AG08396 (cell line): ENCODE measurements around the gene PLEKHA1.

ENCODE experiments used
- DNase-seq: peaks from one replicate; pipeline ENCODE4 v3.0.0; 2012; ENCODE audit warnings: low spot score, mixed read lengths

The PLEKHA1 gene

DNA sequence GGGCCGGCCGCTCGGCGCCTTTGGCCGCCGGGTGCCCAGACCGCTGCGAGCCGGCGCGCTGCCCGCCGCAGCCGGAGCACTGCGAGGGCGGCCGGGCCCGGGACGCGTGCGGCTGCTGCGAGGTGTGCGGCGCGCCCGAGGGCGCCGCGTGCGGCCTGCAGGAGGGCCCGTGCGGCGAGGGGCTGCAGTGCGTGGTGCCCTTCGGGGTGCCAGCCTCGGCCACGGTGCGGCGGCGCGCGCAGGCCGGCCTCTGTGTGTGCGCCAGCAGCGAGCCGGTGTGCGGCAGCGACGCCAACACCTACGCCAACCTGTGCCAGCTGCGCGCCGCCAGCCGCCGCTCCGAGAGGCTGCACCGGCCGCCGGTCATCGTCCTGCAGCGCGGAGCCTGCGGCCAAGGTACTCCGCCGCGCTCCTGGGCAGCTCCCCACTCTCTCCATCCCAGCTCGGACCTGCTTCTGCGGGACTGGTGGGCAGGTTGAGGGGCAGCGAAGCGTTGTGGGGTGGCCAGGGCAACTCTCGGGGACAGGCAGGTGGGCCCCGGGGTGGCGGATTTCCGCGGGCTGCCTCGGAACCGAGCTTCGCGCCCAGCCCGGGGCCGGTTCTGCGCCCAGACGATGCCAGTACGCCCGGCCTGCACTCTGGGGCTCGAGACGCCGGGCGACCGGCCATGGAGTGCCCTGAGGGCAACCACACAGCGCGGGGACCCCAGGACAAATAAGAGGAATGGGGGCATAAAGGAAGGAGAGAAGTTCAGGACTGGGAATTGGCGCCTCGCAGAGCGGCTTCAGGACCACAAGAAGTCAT is 87.4 kb downstream of the PLEKHA1 start:
- DNase-seq: no peak

DNA sequence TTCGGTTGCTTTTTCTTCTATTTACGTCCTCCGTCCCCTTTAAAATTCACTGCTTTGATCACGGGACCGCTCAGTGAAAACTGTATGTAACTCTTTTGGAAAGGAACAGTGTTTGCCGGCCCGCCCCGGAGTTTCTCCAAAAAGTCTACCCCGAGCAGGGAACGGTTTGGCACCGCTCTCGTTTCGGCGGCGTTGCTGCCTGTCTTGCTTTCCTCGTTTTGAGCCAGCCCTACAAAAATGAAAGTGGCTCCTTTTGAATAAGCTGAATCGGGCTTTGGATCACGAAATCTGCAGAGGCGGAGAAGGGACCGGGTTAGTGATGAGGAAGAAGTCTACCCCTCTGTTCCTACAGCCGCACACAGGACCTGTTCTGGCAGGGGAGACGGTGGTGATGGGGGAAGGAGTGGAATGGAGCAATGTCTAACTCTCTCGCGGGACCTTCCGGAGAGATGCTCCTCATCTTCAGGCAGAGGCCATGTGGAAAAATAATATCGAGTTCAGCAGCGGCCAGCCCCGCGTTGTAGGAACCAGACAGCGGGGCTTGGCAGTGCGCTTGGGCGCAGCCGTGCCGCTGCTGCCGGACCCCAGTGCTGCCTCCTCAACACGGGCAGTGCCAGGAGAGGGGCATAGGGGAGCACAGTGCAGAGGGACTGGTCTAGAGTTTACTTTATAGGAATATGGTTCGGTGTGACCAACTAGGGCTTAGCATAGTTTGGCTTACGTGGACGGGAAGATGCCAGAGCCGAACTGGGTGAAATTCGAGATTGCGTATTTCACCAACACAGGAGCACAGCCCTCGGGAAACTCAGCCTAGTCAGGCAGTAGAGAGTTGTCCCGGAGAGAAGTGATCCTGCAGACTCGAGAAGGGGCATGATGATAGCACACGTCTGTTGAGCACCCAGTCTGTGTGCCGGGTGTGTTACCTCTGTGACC is 88.3 kb downstream of the PLEKHA1 start:
- peak; percentile 58 for DNase-seq

DNA sequence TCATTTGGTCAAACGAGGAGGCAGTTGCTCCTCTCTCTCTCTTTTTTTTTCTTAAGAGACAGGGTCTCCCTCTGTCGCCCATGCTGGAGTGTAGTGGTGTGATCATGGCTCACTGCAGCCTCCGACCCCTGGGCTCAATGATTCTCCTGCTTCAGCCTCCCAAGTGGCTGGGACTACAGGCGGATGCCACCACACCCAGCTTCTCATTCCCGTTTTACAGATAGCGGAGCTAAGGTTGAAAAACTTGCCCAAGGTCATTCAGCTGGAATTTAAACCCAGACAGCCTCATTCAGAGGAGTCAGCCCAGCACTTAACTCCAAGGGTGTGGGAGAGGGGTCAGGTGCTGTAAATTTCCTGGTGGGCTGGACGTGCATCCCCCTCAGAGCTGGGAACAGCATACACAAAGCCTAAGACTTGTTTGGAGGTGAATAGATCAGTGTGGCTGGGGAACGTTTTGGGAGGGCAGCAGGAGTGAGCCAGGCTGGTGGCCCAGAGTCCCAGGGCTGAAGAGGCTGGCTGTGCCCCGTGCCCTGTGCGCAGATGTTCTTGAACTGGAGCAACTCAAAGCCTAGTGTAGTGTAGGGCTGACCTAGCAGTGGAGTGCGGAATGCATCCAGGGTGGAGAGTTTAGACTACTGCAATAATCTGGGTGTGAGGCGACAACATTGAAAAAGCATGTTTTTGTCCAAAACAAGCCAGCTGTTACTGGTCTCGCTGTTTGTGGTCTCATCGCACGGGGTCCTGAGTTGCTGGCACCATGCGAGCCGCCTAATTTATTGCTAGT is 89.2 kb downstream of the PLEKHA1 start:
- DNase-seq: no peak

- no peak for DNase-seq
Measured at GRCh38 chr10:122464250-122464510, 89.7 kb downstream of the PLEKHA1 start.

GRCh38 chr10:122464586-122464985 is 90.1 kb downstream of the PLEKHA1 start:
- DNase-seq: no peak

DNA sequence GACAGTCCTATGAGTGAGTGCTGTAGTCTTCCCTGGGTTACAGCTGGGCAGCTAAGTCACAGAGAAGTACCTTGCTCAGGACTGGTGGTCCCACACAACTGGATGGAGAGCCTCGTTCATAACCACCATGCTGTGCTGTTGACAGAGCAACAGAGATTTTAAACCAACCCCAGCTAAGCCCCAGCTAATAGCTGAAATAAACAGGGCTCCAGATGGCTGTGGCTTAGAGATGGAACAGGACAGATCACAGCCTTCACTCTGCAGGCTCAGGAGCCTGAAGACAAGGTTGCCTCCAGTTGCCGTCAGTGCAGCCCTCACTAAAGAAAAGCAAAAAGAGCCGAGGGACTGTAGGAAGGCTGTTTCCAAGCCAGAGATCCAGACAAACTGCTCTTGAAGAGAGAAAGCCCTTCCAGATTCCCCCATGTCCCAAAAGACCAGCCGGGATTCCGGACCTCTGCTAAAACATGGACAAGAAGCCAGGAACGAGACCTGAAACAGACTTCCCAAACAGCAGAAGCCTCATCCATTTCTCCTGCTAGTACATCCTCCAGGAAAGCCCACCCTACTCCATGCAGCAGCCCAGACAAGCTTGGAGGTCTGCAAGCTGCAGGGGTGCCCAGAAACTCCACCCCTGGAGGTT is 91.0 kb downstream of the PLEKHA1 start:
- DNase-seq: no peak

DNA sequence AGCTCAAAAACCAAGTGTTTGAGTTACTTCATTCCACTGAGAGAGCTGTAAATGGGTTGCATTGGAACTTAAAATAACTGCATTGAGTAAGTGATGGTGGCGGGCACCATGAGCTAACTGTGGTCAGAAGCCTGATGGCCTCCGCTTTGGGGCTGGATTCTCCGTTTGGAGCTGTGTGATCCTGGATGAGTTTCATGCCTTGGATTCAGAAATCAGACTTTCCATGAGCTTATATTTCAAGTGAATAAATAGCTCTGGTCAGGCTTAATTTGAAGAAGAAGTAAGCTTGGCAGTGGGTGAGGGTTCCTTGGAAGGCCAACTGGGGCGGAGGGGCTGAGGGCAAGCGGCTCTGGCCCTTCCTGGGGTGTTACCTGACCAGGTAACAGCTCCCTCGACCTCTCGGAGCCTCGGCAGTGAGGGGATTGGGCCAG is 92.5 kb downstream of the PLEKHA1 start:
- DNase-seq: no peak

DNA sequence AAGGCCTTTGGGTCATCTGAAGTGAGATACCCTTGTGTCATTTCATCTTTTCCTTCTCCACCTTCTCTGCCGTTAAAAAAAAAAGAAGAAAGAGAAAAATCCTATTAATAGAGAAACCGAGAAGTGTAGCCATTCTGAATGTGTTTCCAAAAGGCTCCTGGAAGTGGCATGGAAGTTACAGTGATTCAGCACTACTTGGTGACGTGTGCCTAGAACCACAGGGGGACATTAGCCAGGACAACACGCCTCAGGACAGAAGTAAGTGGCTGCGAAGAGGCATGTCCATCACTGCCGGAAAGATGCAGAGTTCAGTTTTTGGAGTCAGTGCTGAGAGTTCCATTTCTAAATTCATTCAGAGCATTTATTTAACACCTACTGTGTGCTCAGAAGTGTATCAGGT is 93.2 kb downstream of the PLEKHA1 start:
- no peak for DNase-seq

DNA sequence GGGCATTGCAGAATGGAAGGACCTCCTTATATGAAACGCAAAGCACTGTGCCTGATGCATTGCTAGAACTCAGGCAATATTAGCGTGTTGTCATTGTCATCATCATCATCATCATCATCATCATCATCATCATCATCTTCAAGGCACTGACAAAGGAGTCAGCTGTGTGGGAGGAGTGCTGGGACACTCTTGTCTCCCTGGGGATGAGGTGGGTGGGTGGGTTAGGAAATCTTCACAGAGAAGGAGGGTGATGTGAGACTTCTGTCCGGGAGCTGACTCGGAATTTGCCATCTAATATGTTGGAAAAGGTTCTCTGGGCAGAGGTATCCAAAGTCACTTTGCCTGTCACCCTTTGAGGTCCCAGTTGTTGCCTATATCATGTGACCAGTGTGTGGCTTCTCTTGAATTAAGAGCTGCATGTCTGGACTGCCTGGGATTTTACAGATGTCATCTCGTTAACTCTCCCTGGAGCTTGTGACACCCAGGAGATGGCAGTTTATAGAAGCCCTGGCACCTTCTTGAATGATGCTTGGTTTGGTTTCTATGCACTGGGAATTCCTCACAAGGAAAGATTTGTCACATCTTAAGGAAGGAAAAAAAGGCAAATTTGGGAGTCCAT is 93.9 kb downstream of the PLEKHA1 start:
- DNase-seq: no peak

- DNase-seq: peak; percentile 76
Measured at GRCh38 chr10:122468926-122469781, 94.6 kb downstream of the PLEKHA1 start.

GRCh38 chr10:122469848-122470247 is 95.3 kb downstream of the PLEKHA1 start:
- no peak for DNase-seq

DNA sequence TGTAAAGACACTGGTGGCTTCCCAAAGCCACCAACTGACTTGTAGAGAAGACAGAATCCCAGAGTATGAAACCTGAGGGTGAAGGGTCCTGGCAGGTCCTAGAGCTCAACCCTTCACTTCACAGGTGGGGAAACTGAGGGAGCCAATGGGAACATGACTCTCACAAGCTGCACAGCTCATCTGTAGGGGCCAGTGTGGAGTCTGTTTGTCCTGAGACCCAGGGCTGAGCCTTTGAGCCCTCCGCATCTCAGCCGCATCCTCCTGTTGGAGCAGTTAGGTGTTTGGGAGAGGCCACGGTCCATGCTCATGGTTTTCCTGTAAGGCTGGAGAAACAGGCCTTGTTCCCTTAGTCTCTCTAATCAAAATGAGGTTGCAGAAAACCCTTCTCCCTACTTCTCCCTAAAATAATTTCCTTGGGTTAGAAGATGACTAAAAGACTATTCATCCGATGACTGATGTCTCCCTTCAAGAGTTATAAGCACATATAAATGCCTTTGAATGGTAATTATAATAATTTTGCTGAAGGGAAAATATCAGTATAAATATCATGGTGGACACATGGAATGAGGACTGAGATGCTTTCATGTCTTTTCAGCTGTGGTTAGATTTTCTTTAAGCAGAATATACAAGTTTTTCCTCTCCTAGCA is 97.1 kb downstream of the PLEKHA1 start:
- DNase-seq: no peak

DNA sequence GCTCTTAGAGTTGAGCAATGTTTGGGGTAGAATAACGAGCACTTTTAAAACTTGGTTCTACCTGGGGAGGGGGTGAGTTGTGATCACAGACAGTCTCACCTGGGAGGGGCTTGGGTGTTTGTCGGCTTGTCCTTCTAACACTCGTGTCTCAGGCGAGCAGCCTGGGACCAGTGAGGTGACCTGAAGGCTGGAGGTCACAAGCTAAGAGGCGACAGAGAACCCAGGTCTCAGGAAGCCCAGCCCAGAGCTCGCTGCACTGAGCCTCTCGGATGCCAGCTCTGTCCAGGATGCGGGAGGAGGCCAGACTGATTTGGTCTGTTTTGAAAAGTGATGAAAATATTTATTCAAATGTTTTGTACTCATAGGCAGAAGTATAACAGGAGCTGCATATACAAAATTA is 98.6 kb downstream of the PLEKHA1 start:
- no peak for DNase-seq

- no peak for DNase-seq
Measured at GRCh38 chr10:122474131-122474818, 99.8 kb downstream of the PLEKHA1 start.

DNA sequence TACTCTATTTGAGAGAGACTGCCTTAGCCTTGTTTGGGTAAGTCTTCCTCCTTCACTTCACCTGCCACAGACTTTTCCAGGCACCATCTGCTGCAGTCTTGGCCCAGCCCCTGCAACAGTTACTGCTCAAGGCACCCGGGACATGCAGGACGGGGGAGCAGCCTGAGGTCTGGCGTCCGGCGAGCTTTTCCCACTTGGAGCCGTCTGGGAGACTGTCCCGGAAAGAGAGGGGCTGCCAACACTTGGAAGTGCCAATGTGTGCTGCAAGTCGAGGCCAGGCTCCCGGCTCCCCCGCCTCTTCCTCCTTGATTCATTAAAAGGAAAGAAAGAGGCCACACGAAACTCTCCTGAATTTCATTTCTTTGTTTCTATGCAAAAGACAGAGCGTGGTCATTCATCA is 100.6 kb downstream of the PLEKHA1 start:
- DNase-seq: no peak

- DNase-seq: peak; percentile 69
Measured at GRCh38 chr10:122475591-122476332, 101.3 kb downstream of the PLEKHA1 start.

DNA sequence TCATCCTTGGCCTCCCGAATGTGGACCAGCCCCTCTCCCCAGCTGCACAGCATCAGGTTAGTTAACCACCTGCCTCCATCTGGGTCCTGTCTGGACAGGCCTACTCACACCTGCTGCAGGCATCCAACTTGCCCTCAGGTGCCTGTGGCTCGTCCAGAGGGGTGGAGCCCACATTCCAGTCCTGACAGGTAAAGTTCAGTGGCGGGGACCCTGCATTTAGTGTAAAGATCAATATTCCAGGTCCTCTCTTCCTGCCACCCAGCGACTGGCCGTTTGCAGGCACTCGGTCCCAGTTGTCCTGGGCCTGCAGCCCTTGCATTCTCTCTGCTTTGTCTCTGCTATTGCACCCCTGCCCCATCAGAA is 101.8 kb downstream of the PLEKHA1 start:
- DNase-seq: no peak

DNA sequence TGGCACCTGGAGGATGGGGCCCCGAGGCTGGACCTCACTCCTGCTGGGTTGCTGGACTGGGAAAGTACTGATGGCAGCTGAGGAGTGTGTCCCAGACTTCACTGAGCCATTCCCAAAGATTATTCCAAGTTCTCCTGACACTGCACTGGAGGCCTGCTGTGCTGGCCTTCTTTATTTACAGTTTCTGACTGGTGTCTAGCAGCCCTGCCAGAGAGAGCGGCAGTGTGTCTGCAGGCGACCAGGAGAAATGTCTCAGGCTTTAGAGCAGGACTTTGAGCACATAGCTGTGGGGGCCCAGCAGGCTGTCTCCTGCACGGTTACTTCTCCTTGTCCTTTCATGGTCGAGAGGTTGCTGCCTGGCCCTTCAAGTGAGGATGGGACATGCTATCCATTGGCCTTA is 102.9 kb downstream of the PLEKHA1 start:
- no peak for DNase-seq

GRCh38 chr10:122478971-122479370 is 104.5 kb downstream of the PLEKHA1 start:
- DNase-seq: no peak
